H9 (cell line): ENCODE data around the gene NFU1. TPM values are rescaled to one million over a fixed set of nuclear protein-coding genes. Genes with fewer than 3 reads are reported as not detected.

Source experiments
- DNase-seq: peaks from one replicate; pipeline ENCODE4 v3.0.0-alpha.2; 2017
- H2AFZ ChIP-seq: one replicate; pipeline ENCODE4 v1.6.1; 2013; ENCODE audit warnings: mild to moderate bottlenecking, low read length, control low read depth, moderate library complexity
- H2AK5ac ChIP-seq: 2 replicates; pipeline ENCODE4 v1.6.1; 2013; ENCODE audit warnings: low read length, control low read depth, mixed read lengths; ENCODE audit not compliant: insufficient read length
- H2BK120ac ChIP-seq: one replicate; pipeline ENCODE4 v1.6.1; 2013; ENCODE audit warnings: low read depth, mild to moderate bottlenecking, low read length, control low read depth, inconsistent platforms; ENCODE audit not compliant: poor library complexity, severe bottlenecking
- H2BK12ac ChIP-seq: 2 replicates; pipeline ENCODE4 v1.6.1; 2013; ENCODE audit warnings: low read length, control low read depth, mixed read lengths, low read depth; ENCODE audit not compliant: insufficient read length
- H2BK15ac ChIP-seq: 2 replicates; pipeline ENCODE4 v1.6.1; 2013; ENCODE audit warnings: low read depth, low read length, control low read depth
- H2BK20ac ChIP-seq: one replicate; pipeline ENCODE4 v1.6.1; 2013; ENCODE audit warnings: low read depth, mild to moderate bottlenecking, low read length, control low read depth, inconsistent platforms; ENCODE audit not compliant: poor library complexity, severe bottlenecking
- H2BK5ac ChIP-seq: 2 replicates; pipeline ENCODE4 v1.6.1; 2013; ENCODE audit warnings: low read length, control low read depth, mixed read lengths; ENCODE audit not compliant: insufficient read length
- H3K14ac ChIP-seq: 2 replicates; pipeline ENCODE4 v1.6.1; 2013; ENCODE audit warnings: low read length, control low read depth; ENCODE audit not compliant: insufficient read depth
- H3K18ac ChIP-seq: 2 replicates; pipeline ENCODE4 v1.6.1; 2013; ENCODE audit warnings: low read depth, mild to moderate bottlenecking, mixed read lengths, low read length, control low read depth; ENCODE audit not compliant: insufficient read length
- H3K23ac ChIP-seq: 2 replicates; pipeline ENCODE4 v1.6.1; 2013; ENCODE audit warnings: low read length, control low read depth, mixed read lengths, low read depth; ENCODE audit not compliant: insufficient read length
- H3K23me2 ChIP-seq: 2 replicates; pipeline ENCODE4 v1.6.1; 2013; ENCODE audit warnings: low read depth, mild to moderate bottlenecking, mixed read lengths, low read length, control low read depth; ENCODE audit not compliant: insufficient read length, poor library complexity, severe bottlenecking
- H3K27ac ChIP-seq: 2 replicates; pipeline ENCODE4 v1.5.1; 2013; ENCODE audit warnings: low read length, control low read depth, mixed read lengths, low read depth; ENCODE audit not compliant: insufficient read length
- H3K27me3 ChIP-seq: 2 replicates; pipeline ENCODE4 v1.6.1; 2013; ENCODE audit warnings: low read length, control low read depth, inconsistent platforms; ENCODE audit not compliant: insufficient read depth
- H3K4ac ChIP-seq: 2 replicates; pipeline ENCODE4 v1.6.1; 2013; ENCODE audit warnings: low read depth, mild to moderate bottlenecking, control low read depth, inconsistent platforms, low read length, moderate library complexity
- H3K4me1 ChIP-seq: 2 replicates; pipeline ENCODE4 v1.6.1; 2013; ENCODE audit warnings: low read length, control low read depth, inconsistent platforms; ENCODE audit not compliant: insufficient read depth
- H3K4me2 ChIP-seq: 2 replicates; pipeline ENCODE4 v1.6.1; 2013; ENCODE audit warnings: low read length, control low read depth, mixed read lengths; ENCODE audit not compliant: insufficient read length, insufficient read depth
- H3K56ac ChIP-seq: 2 replicates; pipeline ENCODE4 v1.6.1; 2013; ENCODE audit warnings: low read depth, mild to moderate bottlenecking, mixed read lengths, low read length, control low read depth; ENCODE audit not compliant: insufficient read length
- H3K79me1 ChIP-seq: 2 replicates; pipeline ENCODE4 v1.6.1; 2013; ENCODE audit warnings: low read depth, mild to moderate bottlenecking, moderate library complexity, low read length, control low read depth, inconsistent platforms; ENCODE audit not compliant: insufficient read depth, poor library complexity, severe bottlenecking
- H3K79me2 ChIP-seq: 2 replicates; pipeline ENCODE4 v1.6.1; 2013; ENCODE audit warnings: low read length, control low read depth, inconsistent platforms; ENCODE audit not compliant: insufficient read depth
- H3K9ac ChIP-seq: 2 replicates; pipeline ENCODE4 v1.6.1; 2013; ENCODE audit warnings: low read length, control low read depth, mixed read lengths; ENCODE audit not compliant: insufficient read length; ENCODE audit errors: extremely low read depth
- H3K9me3 ChIP-seq: one replicate; pipeline ENCODE4 v1.6.1; 2013; ENCODE audit warnings: low read depth, low read length, inconsistent platforms; ENCODE audit not compliant: control insufficient read depth
- H3T11ph ChIP-seq: one replicate; pipeline ENCODE4 v1.6.1; 2013; ENCODE audit warnings: mild to moderate bottlenecking, low read length, control low read depth, inconsistent platforms
- H4K20me1 ChIP-seq: one replicate; pipeline ENCODE4 v1.6.1; 2013; ENCODE audit not compliant: control insufficient read depth, insufficient read length, insufficient read depth
- H4K5ac ChIP-seq: 2 replicates; pipeline ENCODE4 v1.6.1; 2013; ENCODE audit warnings: low read depth, mild to moderate bottlenecking, mixed read lengths, low read length, control low read depth; ENCODE audit not compliant: insufficient read length
- H4K8ac ChIP-seq: replicated peaks from 2 replicates; pipeline ENCODE4 v1.6.1; 2013; ENCODE audit warnings: low read length, control low read depth, mixed read lengths, low read depth; ENCODE audit not compliant: insufficient read length
- H4K91ac ChIP-seq: 2 replicates; pipeline ENCODE4 v1.6.1; 2013; ENCODE audit warnings: low read depth, mild to moderate bottlenecking, moderate library complexity, mixed read lengths, low read length, control low read depth; ENCODE audit not compliant: insufficient read length
- H3K27ac Mint-ChIP-seq, 3 experiments: 2 replicates in 2 of 3; 3 replicates in 1 of 3; pipeline ENCODE4 v1.8.0; 2020 to 2021; ENCODE audit warnings: mixed read lengths in 3 of 3, mild to moderate bottlenecking in 1 of 3, moderate library complexity in 1 of 3
- H3K27me3 Mint-ChIP-seq: 2 replicates; pipeline ENCODE4 v1.8.0; 2021; ENCODE audit warnings: low read depth, mild to moderate bottlenecking, moderate library complexity, mixed read lengths
- H3K36me3 Mint-ChIP-seq, 3 experiments: 2 replicates in 2 of 3; 3 replicates in 1 of 3; pipeline ENCODE4 v1.8.0; 2020 to 2021; ENCODE audit warnings: low read depth in 3 of 3, mixed read lengths in 3 of 3; ENCODE audit not compliant: insufficient read depth in 1 of 3
- H3K4me1 Mint-ChIP-seq, 2 experiments: 2 replicates each; pipeline ENCODE4 v1.8.0; 2020; ENCODE audit warnings: mixed read lengths in 2 of 2
- H3K4me3 Mint-ChIP-seq, 2 experiments: 2 replicates in 1 of 2; 3 replicates in 1 of 2; pipeline ENCODE4 v1.8.0; 2020 to 2021; ENCODE audit warnings: mild to moderate bottlenecking in 2 of 2, mixed read lengths in 2 of 2, moderate library complexity in 1 of 2
- H3K9me3 Mint-ChIP-seq, 2 experiments: 2 replicates in 1 of 2; 3 replicates in 1 of 2; pipeline ENCODE4 v1.8.0; 2020; ENCODE audit warnings: mild to moderate bottlenecking in 2 of 2, mixed read lengths in 2 of 2, moderate library complexity in 1 of 2
- WGBS: extraction: QIAGEN DNeasy Blood & Tissue Kit; methylation state at CpG from one replicate; pipeline ENCODE4 v1.1.7; 2013; ENCODE audit warnings: missing lambda C conversion rate, low lambda C conversion rate, mixed read lengths; ENCODE audit not compliant: insufficient read length; ENCODE audit errors: extremely low coverage; 5-methylcytosine and 5-hydroxymethylcytosine counted together
- total RNA-seq: library from RNA; stranded (reverse); gene quantifications from 2 replicates; pipeline ENCODE4 v1.2.1, GENCODE V29; 2021
- TF ChIP-seq, protein P1 (sequence below): fragments of 200-600 bp; sonication (generic); conservative IDR thresholded peaks from 3 replicates; pipeline ENCODE4 v1.8.0; 2021; ENCODE audit warnings: antibody characterized with exemption, mild to moderate bottlenecking

The NFU1 gene
- total RNA-seq, 1 experiment from 2014 or later, result 61.4 TPM

DNA sequence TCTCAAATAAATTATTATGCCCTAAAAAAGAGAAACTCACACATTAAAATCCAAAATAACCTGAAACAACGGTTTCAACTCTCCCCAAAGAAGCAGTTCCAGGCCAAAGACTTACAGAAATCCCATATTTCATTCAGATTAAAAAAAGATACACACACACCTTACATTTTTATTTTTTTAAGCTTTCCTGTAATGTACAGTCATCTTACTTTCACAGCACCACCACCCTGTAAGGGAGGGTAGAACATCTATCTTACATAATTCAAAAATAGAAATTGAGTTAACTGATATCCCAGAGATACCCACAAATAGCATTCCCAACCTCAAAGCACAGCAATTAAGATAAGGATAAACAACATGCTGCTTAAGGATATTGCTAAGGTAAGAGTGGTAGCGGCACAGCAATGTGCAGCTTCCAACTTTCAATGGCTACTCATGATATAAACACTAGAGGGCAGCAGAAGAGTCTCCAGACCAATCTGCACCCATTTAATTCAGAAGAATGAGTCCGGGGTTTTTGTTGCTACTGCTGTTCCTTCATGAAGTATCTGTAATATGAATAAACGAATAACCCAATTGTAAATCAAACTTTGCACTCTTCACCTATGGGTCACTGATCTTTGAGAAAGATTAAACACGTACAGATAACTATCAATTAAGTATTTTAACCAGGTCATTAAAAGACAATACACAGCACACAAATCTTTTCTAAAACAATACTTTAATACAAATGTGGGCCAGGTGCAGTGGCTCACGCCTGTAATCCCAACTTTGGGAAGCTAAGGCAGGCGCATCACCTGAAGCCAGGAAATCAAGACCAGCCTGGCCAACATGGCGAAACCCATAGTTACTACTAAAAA is 61.5 kb downstream of the NFU1 start:
- H2BK20ac ChIP-seq, result no peak overlapping the region
- no peak overlapping the region for H3K4ac ChIP-seq
- H2BK5ac ChIP-seq, result no peak overlapping the region
- TF ChIP-seq, protein P1, sequence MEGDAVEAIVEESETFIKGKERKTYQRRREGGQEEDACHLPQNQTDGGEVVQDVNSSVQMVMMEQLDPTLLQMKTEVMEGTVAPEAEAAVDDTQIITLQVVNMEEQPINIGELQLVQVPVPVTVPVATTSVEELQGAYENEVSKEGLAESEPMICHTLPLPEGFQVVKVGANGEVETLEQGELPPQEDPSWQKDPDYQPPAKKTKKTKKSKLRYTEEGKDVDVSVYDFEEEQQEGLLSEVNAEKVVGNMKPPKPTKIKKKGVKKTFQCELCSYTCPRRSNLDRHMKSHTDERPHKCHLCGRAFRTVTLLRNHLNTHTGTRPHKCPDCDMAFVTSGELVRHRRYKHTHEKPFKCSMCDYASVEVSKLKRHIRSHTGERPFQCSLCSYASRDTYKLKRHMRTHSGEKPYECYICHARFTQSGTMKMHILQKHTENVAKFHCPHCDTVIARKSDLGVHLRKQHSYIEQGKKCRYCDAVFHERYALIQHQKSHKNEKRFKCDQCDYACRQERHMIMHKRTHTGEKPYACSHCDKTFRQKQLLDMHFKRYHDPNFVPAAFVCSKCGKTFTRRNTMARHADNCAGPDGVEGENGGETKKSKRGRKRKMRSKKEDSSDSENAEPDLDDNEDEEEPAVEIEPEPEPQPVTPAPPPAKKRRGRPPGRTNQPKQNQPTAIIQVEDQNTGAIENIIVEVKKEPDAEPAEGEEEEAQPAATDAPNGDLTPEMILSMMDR, result peak; percentile 87
- no peak overlapping the region for H2AK5ac ChIP-seq
- no peak overlapping the region for H4K91ac ChIP-seq
- no peak overlapping the region for H3K23ac ChIP-seq
- H2BK12ac ChIP-seq, result no peak overlapping the region
- H3K9me3 ChIP-seq, result no peaks in the 10 kb centered on the region
- H3K18ac ChIP-seq, result no peak overlapping the region
- H3K27ac ChIP-seq, result no peak overlapping the region
- no peaks in the 10 kb centered on the region for H4K20me1 ChIP-seq
- no peak overlapping the region for H3K4me3 Mint-ChIP-seq
- H2BK15ac ChIP-seq, result no peak overlapping the region
- H4K8ac ChIP-seq, result no peak overlapping the region
- no peak for DNase-seq
- WGBS, result no CpG with 5 or more reads among the region's 8 CpGs
- H3K4me2 ChIP-seq, result no peak overlapping the region
- H3K4me1 Mint-ChIP-seq, result peaks cover 5 to 7% of the 10 kb centered on the region in 2 experiments; a peak in 3 of 4 replicates
- no peak overlapping the region for H3K14ac ChIP-seq
- peaks cover 12 to 23% (median 20%) of the 10 kb centered on the region in 3 experiments; a peak in 6 of 7 replicates for H3K36me3 Mint-ChIP-seq
- no peaks in the 10 kb centered on the region for H3K9me3 Mint-ChIP-seq
- no peak overlapping the region for H2AFZ ChIP-seq
- H4K5ac ChIP-seq, result no peak overlapping the region
- H3K27me3 Mint-ChIP-seq, result no peaks in the 10 kb centered on the region
- no peak overlapping the region for H2BK120ac ChIP-seq
- peaks cover 3% of the 10 kb centered on the region for H3K79me1 ChIP-seq
- no peak overlapping the region for H3K9ac ChIP-seq
- no peaks in the 10 kb centered on the region for H3K4me1 ChIP-seq
- H3K56ac ChIP-seq, result no peak overlapping the region
- no peaks in the 10 kb centered on the region for H3K27me3 ChIP-seq
- peaks cover 3% of the 10 kb centered on the region; the same call in 1 of the 2 replicates for H3K79me2 ChIP-seq
- no peaks in the 10 kb centered on the region for H3K23me2 ChIP-seq
- no peak overlapping the region; a peak in 1 of 7 replicates for H3K27ac Mint-ChIP-seq
- H3T11ph ChIP-seq, result no peak overlapping the region
